Upper lobe of left lung (tissue), 6 donors: Measurements from ENCODE around the gene ATG4B. TPM values are rescaled to one million over a fixed set of nuclear protein-coding genes. Genes with fewer than 3 reads are reported as not detected.

ENCODE experiments used
- ATAC-seq, 2 donors: fragments of 200-7000 bp; cut with Tn5 transposase; one replicate each; pipeline ENCODE4 v1.9.1; 2022; ENCODE audit warnings: mild to moderate bottlenecking in 2 of 2, moderate library complexity in 2 of 2; ENCODE audit not compliant: low FRiP score in 2 of 2
- DNase-seq, 2 donors: peaks; one replicate each; pipeline ENCODE4 v3.0.0-alpha.2; 2019 to 2020
- H3K27ac ChIP-seq, 4 donors: fragments of 200-600 bp; sonication (generic); one replicate each; pipeline ENCODE4 v1.5.1; 2016 to 2019
- H3K27me3 ChIP-seq, 4 donors: fragments of 200-600 bp; sonication (generic); one replicate each; pipeline ENCODE4 v1.5.1; 2017 to 2019
- H3K36me3 ChIP-seq, 4 donors: fragments of 200-600 bp; sonication (generic); one replicate each; pipeline ENCODE4 v1.5.1; 2016 to 2019
- H3K4me1 ChIP-seq, 4 donors: fragments of 200-600 bp; sonication (generic); one replicate each; pipeline ENCODE4 v1.5.1; 2018 to 2019
- H3K4me3 ChIP-seq, 4 donors: fragments of 200-600 bp; sonication (generic); one replicate each; pipeline ENCODE4 v1.5.1; 2017 to 2019; ENCODE audit warnings: mild to moderate bottlenecking in 2 of 4, moderate library complexity in 1 of 4
- H3K9me3 ChIP-seq, 4 donors: fragments of 200-600 bp; sonication (generic); one replicate each; pipeline ENCODE4 v1.5.1; 2018 to 2019
- CTCF ChIP-seq, 6 experiments: fragments of 450-650 bp in 4 of 6; fragments of 200-600 bp in 2 of 6; sonication (generic) in 2 of 6; IDR thresholded peaks; one replicate each; pipeline ENCODE4 v1.5.1; 2016 to 2019; ENCODE audit warnings: antibody characterized with exemption in 6 of 6
- EP300 ChIP-seq, 4 donors: sonication (generic); formaldehyde crosslinking; IDR thresholded peaks; one replicate each; pipeline ENCODE4 v1.5.1; 2017; ENCODE audit warnings: antibody characterized with exemption in 4 of 4, control low read depth in 2 of 4
- POLR2A ChIP-seq, 4 donors: fragments of 450-650 bp; IDR thresholded peaks; one replicate each; pipeline ENCODE4 v1.5.1; 2016 to 2017; ENCODE audit warnings: antibody characterized with exemption in 4 of 4, mild to moderate bottlenecking in 2 of 4
- POLR2AphosphoS5 ChIP-seq, 2 donors: sonication (generic); formaldehyde crosslinking; IDR thresholded peaks; one replicate each; pipeline ENCODE4 v1.5.1; 2017; ENCODE audit warnings: antibody characterized with exemption in 2 of 2
- WGBS, 2 donors: methylation state at CpG; one replicate each; pipeline ENCODE4 v1.1.5; 2017 to 2018; 5-methylcytosine and 5-hydroxymethylcytosine counted together
- total RNA-seq, 6 donors: library from RNA; depleted of rRNA in 4 of 6; stranded (reverse); fragments of >200 nt in 4 of 6; gene quantifications; one replicate each; pipeline versions ENCODE4 v1.1.0 to v1.2.1, GENCODE V29; 2016 to 2021
- donor health status: DM: no; HTN: no; CAD: no; lungs with moderate emphysema.
- donor health status: DM: no; HTN: yes; CAD: no; lungs with severe emphysema.

Gene ATG4B
- total RNA-seq, 6 donors from 2014 or later: 53.1 to 213 (median 68.1) TPM

DNA sequence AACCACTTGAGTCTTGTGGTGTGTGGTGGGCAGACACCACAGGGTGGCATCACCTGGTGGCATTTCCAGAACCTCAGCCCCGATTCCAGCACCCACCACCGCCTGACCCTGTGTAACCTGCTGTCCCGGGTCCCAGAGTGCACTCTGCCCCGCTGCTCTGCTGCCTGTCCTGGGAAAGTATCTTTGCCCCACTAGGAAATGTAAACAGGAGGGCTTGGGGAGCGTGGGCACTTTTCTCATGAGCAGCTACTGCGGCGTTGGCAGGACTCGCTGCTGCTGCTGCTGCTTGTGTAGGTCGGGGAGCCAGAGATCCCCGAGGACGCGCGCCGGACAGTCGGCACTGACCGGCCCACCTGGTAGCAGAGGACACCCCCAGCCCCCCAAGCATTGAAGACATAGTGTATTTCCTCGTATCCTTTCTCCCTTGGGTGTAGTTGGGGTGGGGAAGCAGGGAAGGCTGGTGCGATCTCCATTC, 35.7 kb downstream of the ATG4B start:
- Histone ChIP-seq H3K27ac (no peak overlapping the region), H3K9me3 (no peaks in the 10 kb centered on the region), H3K36me3 (peaks cover 18 to 78% (median 68%) of the 10 kb centered on the region in 4 donors), H3K4me1 (no peaks in the 10 kb centered on the region), H3K4me3 (no peak overlapping the region), H3K27me3 (no peaks in the 10 kb centered on the region)
- DNase-seq: peak in 1 of 2 donors; percentile 42
- TF ChIP-seq EP300 (IDR thresholded peaks at IDR 0.05): no peak
- no peak for TF ChIP-seq CTCF (IDR thresholded peaks at IDR 0.05)
- no peak for TF ChIP-seq POLR2A (IDR thresholded peaks at IDR 0.05)
- no peak for TF ChIP-seq POLR2AphosphoS5 (IDR thresholded peaks at IDR 0.05)
- 88 to 91% methylated on average over 18 of the region's 18 CpGs for WGBS, 2 donors
- no peak for ATAC-seq

- TF ChIP-seq CTCF (IDR thresholded peaks at IDR 0.05) (no peak), POLR2A (IDR thresholded peaks at IDR 0.05) (no peak), POLR2AphosphoS5 (IDR thresholded peaks at IDR 0.05) (no peak), EP300 (IDR thresholded peaks at IDR 0.05) (no peak)
- peaks cover 11 to 78% (median 64%) of the 10 kb centered on the region in 4 donors for H3K36me3 ChIP-seq
- no peak overlapping the region for H3K4me3 ChIP-seq
- DNase-seq: peak in 1 of 2 donors; percentile 51
- H3K4me1 ChIP-seq: no peaks in the 10 kb centered on the region
- H3K27ac ChIP-seq: no peak overlapping the region
- no peak for ATAC-seq
- WGBS, 2 donors: 80 to 89% methylated on average over 21 of the region's 21 CpGs
- no peaks in the 10 kb centered on the region for H3K9me3 ChIP-seq
- no peaks in the 10 kb centered on the region for H3K27me3 ChIP-seq
Measured at GRCh38 chr2:241673797-241674725, 36.6 kb downstream of the ATG4B start.

DNA sequence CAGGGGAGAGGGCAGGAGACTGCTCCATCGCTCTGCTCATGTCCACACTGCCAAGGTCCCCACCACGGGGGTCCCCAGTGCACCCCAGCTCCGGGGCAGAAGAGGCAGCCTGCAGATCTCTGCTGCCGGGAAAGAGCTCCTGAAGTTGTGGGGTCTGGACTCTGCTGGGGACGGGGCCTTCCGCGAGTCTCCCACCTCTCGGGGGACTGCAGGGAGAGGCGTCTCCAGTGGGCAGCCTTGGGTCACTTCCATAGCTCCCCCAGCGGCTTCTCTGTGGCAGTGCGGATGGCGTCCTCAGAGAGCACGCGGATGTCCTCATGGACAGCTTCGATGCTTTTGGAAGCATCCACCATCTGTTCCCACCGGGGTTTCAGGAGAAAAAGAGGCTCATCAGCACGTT, 38.4 kb downstream of the ATG4B start:
- peaks cover 6 to 74% (median 52%) of the 10 kb centered on the region in 4 donors for H3K36me3 ChIP-seq
- 84 to 100% methylated on average over 1 to 15 of the region's 17 CpGs for WGBS, 2 donors
- H3K27me3 ChIP-seq: no peaks in the 10 kb centered on the region
- no peak for TF ChIP-seq POLR2AphosphoS5 (IDR thresholded peaks at IDR 0.05)
- TF ChIP-seq POLR2A (IDR thresholded peaks at IDR 0.05): no peak
- no peak for TF ChIP-seq EP300 (IDR thresholded peaks at IDR 0.05)
- no peak for TF ChIP-seq CTCF (IDR thresholded peaks at IDR 0.05)
- ATAC-seq (no peak), DNase-seq (no peak)
- H3K4me1 ChIP-seq: no peaks in the 10 kb centered on the region
- H3K9me3 ChIP-seq: no peaks in the 10 kb centered on the region
- no peak overlapping the region for H3K4me3 ChIP-seq
- no peak overlapping the region for H3K27ac ChIP-seq

DNA sequence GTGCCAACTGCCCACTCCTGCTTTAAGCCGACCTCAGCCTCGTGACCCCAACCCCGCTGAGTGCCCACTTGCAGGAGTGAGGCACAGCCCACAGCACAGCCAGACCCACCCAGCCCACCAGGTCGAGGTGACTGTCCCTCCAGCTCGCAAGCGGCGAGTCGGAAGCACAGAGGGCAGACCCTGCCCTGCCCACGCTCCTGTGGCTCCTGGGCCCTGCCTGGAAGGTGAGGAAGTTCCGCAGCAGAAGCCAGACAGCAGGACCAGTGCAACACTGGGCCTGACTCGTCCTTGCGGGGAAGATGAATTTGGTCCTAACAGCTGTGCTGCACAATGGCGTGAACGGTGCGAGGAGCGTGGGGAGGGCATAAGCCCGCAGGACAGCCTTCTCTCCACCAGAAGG, 39.2 kb downstream of the ATG4B start:
- WGBS, 2 donors: 93 to 95% methylated on average over 5 to 13 of the region's 17 CpGs
- ATAC-seq (no peak), DNase-seq (peak in 1 of 2 donors; percentile 65)
- no peaks in the 10 kb centered on the region for H3K4me1 ChIP-seq
- peaks cover 6 to 74% (median 46%) of the 10 kb centered on the region in 4 donors for H3K36me3 ChIP-seq
- no peak for TF ChIP-seq EP300 (IDR thresholded peaks at IDR 0.05)
- TF ChIP-seq POLR2AphosphoS5 (IDR thresholded peaks at IDR 0.05): no peak
- TF ChIP-seq POLR2A (IDR thresholded peaks at IDR 0.05): no peak
- no peak for TF ChIP-seq CTCF (IDR thresholded peaks at IDR 0.05)
- no peaks in the 10 kb centered on the region for H3K27me3 ChIP-seq
- H3K9me3 ChIP-seq: no peaks in the 10 kb centered on the region
- H3K4me3 ChIP-seq: no peak overlapping the region
- no peak overlapping the region for H3K27ac ChIP-seq
